Osteoblast (primary cell): ENCODE results near the gene TMEM186. TPM values are rescaled to one million over a fixed set of nuclear protein-coding genes. Genes with fewer than 3 reads are reported as not detected.

Experiments used
- DNase-seq: peaks from one replicate; pipeline ENCODE4 v3.0.0; 2011; ENCODE audit warnings: low spot score, mixed read lengths; ENCODE audit not compliant: insufficient read length; ENCODE audit errors: missing footprints
- H2AFZ ChIP-seq: 2 replicates; pipeline ENCODE4 v1.6.0; 2011; ENCODE audit warnings: mild to moderate bottlenecking, low read length
- H3K27ac ChIP-seq: 2 replicates; pipeline ENCODE4 v1.5.1; 2011; ENCODE audit warnings: mild to moderate bottlenecking, low read depth, low read length, moderate library complexity
- H3K27me3 ChIP-seq: 2 replicates; pipeline ENCODE4 v1.6.0; 2012; ENCODE audit warnings: mild to moderate bottlenecking, control low read depth, inconsistent platforms, low read length, moderate library complexity; ENCODE audit not compliant: insufficient read depth
- H3K36me3 ChIP-seq: 2 replicates; pipeline ENCODE4 v1.5.1; 2011; ENCODE audit warnings: mild to moderate bottlenecking, low read length, control low read depth, moderate library complexity; ENCODE audit not compliant: insufficient read depth
- H3K4me1 ChIP-seq: 2 replicates; pipeline ENCODE4 v1.5.1; 2011; ENCODE audit warnings: mild to moderate bottlenecking, low read length, control low read depth, moderate library complexity; ENCODE audit not compliant: insufficient read depth
- H3K4me2 ChIP-seq: 2 replicates; pipeline ENCODE4 v1.6.0; 2011; ENCODE audit warnings: mild to moderate bottlenecking, low read length; ENCODE audit not compliant: insufficient read depth
- H3K4me3 ChIP-seq: fragments of 200-600 bp; sonication (generic); 3 replicates; pipeline ENCODE4 v1.5.1; 2012; ENCODE audit warnings: mild to moderate bottlenecking, low read length, inconsistent platforms; ENCODE audit not compliant: insufficient read depth
- H3K79me2 ChIP-seq: 2 replicates; pipeline ENCODE4 v1.6.0; 2012; ENCODE audit warnings: mild to moderate bottlenecking, low read length, control low read depth, inconsistent platforms; ENCODE audit not compliant: insufficient read depth
- H3K9me3 ChIP-seq: 2 replicates; pipeline ENCODE4 v1.5.1; 2011; ENCODE audit warnings: low read depth, low read length, control low read depth
- H4K20me1 ChIP-seq: 2 replicates; pipeline ENCODE4 v1.6.0; 2012; ENCODE audit warnings: mild to moderate bottlenecking, low read length, control low read depth; ENCODE audit not compliant: insufficient read depth
- CTCF ChIP-seq: IDR thresholded peaks from 2 replicates; pipeline ENCODE4 v1.5.1; 2011; ENCODE audit warnings: mild to moderate bottlenecking, low read depth, low read length, moderate library complexity; ENCODE audit errors: extremely low read depth
- total RNA-seq: library from RNA; depleted of rRNA; stranded (reverse); fragments of >200 nt; gene quantifications from 2 replicates; pipeline ENCODE4 v1.2.3, GENCODE V29; 2012

TMEM186 gene
- total RNA-seq, 1 donor, result 4.0 TPM

GRCh38 chr16:8760021-8760420 lies 37.4 kb downstream of the TMEM186 start:
- Histone ChIP-seq H2AFZ (no peak overlapping the region), H3K4me3 (no peak overlapping the region), H4K20me1 (no peaks in the 10 kb centered on the region), H3K4me2 (no peak overlapping the region), H3K36me3 (no peaks in the 10 kb centered on the region), H3K79me2 (no peaks in the 10 kb centered on the region), H3K9me3 (no peaks in the 10 kb centered on the region), H3K27ac (no peak overlapping the region), H3K4me1 (no peaks in the 10 kb centered on the region), H3K27me3 (no peaks in the 10 kb centered on the region)
- DNase-seq, result no peak
- TF ChIP-seq CTCF, result no peak

- H4K20me1 ChIP-seq, result no peaks in the 10 kb centered on the region
- H3K9me3 ChIP-seq, result no peaks in the 10 kb centered on the region
- no peak overlapping the region for H3K27ac ChIP-seq
- no peaks in the 10 kb centered on the region for H3K27me3 ChIP-seq
- H3K79me2 ChIP-seq, result no peaks in the 10 kb centered on the region
- no peak overlapping the region for H2AFZ ChIP-seq
- no peak overlapping the region for H3K4me2 ChIP-seq
- DNase-seq, result no peak
- H3K36me3 ChIP-seq, result no peaks in the 10 kb centered on the region
- no peaks in the 10 kb centered on the region for H3K4me1 ChIP-seq
- no peak overlapping the region for H3K4me3 ChIP-seq
- no peak for TF ChIP-seq CTCF
These were observed 39.4 kb downstream of the TMEM186 start for GRCh38 chr16:8758022-8758421.

- H3K9me3 ChIP-seq, result no peaks in the 10 kb centered on the region
- no peak for TF ChIP-seq CTCF
- H3K36me3 ChIP-seq, result no peaks in the 10 kb centered on the region
- H3K27ac ChIP-seq, result no peak overlapping the region
- H3K4me2 ChIP-seq, result no peak overlapping the region
- H3K79me2 ChIP-seq, result no peaks in the 10 kb centered on the region
- no peaks in the 10 kb centered on the region for H3K27me3 ChIP-seq
- H4K20me1 ChIP-seq, result no peaks in the 10 kb centered on the region
- no peak for DNase-seq
- peaks cover 8% of the 10 kb centered on the region for H3K4me1 ChIP-seq
- no peak overlapping the region for H3K4me3 ChIP-seq
- no peak overlapping the region for H2AFZ ChIP-seq
These were observed 40.7 kb downstream of the TMEM186 start for GRCh38 chr16:8756755-8757154.

GRCh38 chr16:8753416-8754054 lies 43.9 kb downstream of the TMEM186 start:
- no peak overlapping the region for H3K4me2 ChIP-seq
- H3K27ac ChIP-seq, result no peak overlapping the region
- H3K4me3 ChIP-seq, result no peak overlapping the region

More at GRCh38 chr16:8753416-8754054, 43.9 kb downstream of the TMEM186 start:
- Histone ChIP-seq H2AFZ (no peak overlapping the region), H3K27me3 (no peaks in the 10 kb centered on the region), H3K9me3 (no peaks in the 10 kb centered on the region), H3K4me1 (peaks cover 9% of the 10 kb centered on the region), H4K20me1 (no peaks in the 10 kb centered on the region), H3K36me3 (no peaks in the 10 kb centered on the region), H3K79me2 (no peaks in the 10 kb centered on the region)
- no peak for TF ChIP-seq CTCF
- DNase-seq, result no peak
